ENCODE measurements around the gene ISCU.
"Not testable (repeated sequence)": the region's sequence is repeated elsewhere in the genome, so short reads cannot be mapped to it uniquely, and the experiment has no call there.

ISCU gene

DNA sequence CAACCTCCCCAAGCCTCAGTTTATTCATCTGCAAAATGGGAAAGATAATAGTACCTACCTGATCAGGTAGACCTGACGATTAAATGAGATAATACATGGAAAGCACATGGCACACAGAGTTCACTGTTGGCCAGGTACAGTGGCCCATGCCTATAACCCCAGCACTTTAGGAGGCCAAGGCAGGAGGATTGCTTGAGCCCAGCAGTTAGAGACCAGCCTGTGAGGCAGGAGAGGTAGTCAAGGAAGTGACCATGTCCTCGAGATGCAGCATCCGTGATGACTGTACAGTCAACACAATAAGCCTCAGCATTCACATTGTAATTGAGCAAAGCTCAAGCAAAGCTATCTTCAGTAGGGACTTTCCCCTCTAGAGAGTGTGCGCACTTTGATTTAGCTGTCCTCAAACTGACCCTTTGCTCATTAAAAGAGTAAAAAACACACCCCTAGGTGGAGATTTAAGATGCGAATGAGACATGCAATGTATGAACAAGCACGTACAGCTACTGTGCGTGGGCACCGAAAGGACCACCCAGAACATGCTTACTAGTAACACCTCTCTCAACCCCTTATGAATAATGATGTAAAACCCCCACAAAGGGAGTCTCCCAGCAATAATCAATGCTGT, 9.9 kb downstream of the ISCU start:
- DNase-seq: no peak

DNA sequence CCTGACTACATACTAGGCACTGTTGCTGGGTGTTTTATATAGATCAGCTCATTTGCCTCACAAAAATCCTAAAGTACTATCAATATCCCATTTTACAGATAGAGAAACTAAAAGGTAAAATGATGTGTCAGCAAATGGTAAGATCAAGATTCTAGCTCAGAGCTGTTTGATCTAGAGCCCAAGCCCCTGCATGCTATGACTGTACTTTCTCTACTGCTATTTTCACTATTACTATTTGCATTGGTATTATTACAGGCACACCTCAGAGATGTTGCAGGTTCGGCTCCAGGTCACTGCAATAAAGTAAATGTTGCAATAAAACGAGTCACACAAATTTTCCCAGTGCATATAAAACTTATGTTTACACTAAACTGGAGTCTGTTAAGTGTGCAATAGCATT, 10.9 kb downstream of the ISCU start:
- DNase-seq: no peak

DNA sequence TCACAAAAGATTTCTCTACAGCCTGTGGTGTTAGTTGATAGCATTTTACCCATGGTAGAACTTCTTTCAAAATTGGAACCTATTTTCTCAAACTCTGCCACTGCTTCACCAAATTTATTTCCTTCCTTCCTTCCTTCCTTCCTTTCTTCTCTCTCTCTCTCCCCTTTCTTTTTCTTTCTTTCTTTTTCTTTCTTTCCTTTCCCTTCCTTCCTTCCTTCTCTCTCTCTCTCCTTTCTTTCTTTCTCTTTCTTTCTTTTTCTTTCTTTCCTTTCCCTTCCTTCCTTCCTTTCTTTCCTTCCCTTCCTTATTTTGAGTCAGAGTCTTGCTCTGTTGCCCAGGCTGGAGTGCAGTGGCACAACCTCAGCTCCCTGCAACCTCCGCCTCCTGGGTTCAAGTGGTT, 11.9 kb downstream of the ISCU start:
- not testable (repeated sequence) for DNase-seq

DNA sequence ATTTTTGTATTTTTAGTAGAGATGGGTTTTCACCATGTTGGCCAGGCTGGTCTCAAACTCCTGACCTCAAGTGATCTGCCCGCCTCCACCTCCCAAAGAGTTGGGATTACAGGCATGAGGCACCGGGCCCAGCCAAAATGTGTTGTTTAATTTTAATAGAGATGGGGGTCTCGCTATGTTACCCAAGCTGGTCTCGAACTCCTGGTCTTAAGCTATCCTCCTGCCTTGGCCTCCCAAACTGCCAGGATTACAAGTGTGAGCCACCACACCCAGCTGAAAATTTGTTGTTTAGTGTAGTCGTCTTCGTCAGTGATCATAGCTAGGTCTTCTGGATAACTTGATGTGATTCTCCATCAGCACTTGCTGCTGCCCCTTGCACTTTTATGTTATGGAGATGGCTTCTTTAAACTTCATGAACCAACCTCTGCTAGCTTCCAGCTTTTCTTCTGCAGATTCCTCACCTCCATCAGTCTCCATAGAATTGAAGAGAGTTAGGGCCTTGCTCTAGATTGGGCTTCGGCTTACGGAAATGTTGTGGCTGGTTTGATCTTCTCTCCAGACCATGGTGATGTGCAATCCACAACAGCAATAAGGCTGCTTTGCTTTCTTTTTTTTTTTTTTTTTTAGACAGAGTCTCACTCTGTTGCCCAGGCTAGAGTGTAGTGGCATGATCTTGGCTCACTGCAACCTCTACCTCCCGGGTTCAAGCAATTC, 13.0 kb downstream of the ISCU start:
- no peak for DNase-seq

DNA sequence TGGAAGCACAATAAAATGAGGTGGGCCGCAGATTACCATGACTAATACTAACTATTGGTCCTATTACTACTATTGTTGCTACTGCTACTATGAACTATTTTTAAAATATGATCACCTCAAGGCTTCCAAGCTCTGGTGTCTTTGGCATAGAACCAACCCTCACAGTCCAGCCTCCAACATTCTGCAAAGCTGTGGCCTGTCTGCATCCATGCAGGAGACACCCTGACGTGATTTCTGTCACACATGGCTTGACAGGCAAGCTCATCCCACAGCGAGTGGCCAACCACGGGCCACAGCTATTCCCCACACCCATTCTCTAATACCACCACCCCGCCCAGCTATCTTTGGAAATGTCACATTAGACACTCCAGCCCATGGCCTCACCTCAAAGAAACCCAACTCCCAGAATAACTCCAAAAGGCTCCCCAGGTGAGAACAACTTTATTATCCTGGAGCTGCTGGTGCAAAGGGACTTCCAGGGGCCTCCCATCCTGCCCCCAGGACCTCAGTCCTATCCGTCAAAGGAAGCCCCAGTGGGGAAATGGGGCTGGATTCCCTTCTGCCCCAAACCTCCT, 14.4 kb downstream of the ISCU start:
- DNase-seq: no peak

DNA sequence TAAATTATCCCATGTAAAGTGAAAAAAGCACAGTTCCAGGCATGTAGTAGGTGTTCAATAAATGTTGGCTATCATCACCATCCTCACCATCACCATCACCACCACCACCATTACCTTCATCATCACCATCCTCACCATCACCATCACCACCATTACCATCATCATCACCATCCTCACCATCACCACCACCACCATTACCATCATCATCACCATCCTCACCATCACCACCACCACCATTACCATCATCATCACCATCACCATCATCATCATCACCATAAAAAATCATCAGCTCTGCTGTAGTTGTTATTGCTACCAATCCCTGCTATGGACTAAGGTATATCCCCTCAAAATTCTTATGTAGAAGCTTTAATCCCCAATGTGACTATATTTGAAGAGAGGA, 15.1 kb downstream of the ISCU start:
- no peak for DNase-seq

DNA sequence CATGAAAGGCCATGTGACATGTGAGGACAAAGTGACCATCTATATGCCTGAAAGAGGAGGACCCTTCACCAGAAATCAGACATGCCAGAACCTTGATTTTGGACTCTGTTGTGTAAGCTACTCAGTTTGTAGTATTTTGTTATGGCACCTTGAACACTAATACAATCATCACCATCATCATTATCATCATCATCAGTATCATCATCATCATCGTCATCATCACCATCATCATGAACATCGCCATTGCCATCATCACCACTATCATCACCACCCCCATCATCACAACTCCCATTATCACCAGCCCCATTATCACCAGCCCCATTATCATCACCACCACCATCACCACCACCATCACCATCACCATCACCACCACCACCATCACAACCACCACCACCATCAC, 15.9 kb downstream of the ISCU start:
- DNase-seq: no peak

DNA sequence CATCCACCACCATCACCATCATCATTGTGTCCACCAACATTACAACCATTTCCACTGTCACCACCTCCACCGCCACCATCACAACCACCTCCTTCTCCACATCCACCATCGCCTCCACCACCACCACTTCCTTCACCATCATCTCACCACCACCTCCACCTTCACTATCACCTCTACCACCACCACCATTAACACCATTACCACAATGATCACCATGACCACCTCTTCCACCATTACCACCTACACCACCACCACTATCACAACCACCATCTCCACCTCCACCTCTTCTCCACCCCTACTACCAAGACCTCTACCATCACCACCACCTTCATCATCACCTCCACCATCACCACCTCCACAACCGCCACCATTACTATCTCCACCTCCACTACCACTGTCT, 16.4 kb downstream of the ISCU start:
- no peak for DNase-seq

DNA sequence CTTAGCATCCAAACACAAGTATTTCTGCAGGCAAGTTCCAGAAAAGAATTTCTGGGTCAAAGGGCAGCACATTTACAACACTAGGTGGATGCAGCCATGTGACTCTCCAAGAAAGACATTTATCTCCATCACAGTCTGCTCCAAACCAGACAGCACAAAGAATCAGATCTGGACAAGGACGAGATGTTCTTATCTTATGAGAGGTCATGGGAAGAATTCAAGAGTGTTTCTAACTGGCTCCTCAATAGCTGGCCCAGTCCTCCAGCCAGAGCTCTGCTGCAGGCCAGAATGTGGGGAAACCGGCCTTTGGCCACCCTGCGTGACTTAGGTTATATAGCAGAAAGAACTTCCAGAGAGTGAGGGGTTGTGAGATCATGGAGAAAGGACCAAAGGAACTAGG, 18.1 kb downstream of the ISCU start:
- no peak for DNase-seq

DNA sequence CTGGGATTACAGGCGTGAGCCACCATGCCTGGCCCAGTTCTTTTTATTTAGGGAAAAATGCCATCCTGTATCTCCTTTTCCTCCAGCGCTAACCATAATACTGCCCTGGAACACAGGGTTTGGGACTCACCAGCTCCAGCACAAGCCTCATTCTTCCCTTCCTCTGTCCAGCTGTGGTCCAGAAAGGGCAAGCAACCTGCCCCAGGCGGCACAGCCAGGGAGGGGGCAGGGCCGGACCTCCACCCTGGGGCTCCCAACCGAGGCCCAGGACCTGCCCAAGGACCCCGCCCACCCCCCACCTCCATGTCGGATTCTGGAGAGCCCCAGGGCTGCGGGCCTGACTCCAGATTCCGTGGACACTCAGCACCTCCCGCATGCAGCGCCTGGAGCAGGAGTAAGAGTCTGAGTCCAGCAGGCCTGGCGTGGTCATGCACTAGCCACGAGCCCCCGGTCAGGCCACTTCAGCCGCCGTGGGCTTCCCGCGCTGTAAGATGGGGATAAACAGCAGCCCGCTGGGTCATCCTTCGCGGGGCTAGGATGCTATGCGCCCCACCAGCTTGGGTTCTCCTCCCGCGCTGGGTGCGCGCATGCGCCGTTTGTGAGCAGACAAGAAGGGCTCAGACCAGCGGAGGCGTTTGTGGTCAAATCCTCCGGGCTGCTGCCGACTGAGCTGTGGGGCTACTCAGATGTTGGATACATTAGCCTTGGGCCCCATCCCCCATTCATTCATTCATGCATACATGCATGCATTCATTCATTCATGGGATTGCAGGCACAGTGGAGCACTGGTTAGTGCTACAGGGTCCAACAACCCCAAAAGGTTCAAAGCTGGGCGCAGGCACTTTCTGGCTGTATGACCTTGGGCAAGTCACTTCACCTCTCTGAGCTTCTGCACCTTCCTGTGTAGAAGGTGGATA, 19.2 kb downstream of the ISCU start:
- DNase-seq: no peak

DNA sequence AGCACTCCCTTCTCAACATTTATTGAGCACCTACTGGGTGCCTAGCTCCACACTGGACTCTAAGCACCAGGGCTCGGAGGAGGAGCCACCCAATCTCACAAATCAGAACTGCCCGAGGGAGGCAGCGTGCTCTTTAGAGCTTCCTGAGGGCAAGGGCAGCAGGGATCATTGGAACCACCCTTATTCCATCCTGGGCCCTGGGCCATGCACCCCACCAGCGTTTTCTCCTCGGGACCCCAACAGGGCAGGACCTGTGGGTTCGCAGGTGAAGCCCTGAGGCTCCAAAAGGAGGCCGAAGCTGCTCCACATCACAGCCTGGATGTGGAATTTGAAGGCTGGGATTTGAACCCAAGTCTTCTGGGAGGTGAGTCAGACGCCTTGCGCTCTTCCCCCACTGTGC, 20.1 kb downstream of the ISCU start:
- no peak for DNase-seq

DNA sequence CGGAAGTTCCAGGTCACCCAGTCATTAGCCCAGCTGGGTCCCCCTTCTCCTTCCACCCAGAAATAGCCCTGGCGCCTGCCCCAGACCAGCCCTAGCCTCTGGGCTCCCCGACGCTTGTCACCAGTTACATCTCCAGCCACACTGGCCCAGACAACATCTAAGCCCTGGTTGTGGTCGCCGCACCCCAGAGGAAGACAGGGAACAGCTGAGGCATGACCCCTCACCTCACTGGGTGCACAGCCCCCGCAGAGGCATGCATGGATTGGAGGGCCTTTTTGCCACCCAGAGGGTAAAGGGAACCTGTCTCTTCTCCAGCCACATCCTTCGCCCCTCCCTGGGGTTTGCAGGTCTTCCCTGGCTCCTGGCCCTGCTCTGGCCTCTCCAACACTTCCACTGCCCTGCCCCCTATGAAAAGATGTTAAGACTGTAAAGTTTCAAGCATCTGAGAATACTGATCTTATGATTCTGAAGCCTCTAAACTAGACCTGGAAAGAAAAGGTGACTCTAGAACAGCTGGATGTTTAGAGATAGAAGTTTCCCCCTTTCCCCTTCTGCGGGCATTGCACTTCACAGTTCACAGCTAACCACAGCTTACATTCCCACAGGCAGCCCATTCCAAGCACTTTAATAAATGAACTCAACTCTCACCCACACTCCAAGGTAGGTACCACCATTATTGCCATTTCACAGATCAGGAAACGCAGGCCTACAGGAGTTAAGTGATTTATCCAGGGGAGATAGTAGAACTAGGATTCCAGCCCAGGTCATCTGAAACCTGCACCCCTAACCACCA, 20.8 kb downstream of the ISCU start:
- no peak for DNase-seq

DNA sequence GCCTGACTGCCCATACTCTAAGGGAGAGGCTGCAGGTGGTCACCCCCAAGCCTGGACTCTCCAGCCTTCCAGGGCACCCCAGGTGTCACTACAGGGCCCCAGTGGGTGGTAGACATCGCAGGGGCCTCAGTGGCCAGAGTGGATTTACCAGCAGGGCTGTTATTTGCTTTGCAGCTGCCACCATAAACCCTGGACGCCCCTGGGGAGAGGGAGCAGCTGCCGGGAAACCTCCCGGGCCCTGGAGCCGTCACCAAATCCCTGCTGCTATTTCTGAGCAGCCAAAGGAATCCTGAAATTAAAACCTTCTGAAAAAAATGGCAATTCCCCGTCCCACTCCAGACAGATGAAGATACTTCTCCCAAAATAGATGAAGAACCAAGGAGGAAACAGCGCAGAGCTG, 21.6 kb downstream of the ISCU start:
- no peak for DNase-seq

DNA sequence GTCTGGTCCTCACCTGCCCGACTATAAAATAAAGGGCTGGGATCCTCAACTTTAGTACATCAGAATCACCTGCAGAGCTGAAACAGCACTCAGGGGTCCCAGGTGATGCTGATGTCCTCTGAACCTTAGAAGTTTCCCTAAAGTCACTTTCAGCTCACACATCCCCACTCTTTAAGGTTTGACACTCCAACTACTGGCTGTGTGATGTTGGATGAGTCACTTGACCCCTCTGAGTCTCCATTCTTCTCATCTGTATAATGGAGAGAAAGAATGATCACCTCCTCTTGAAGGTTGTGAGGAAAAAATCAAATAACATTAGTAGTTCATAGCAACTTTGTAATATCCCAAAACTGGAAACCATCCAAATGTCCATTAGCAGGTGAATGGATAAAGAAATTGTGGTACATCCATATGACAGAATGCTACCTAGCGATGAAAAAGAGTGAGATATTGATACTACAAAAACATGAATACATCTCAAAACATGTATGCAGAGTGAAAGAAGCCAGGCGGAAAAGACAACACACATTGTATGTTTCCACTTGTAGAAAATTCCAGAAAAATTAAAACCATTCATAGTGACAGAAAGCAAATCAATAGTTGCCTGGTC, 22.2 kb downstream of the ISCU start:
- DNase-seq: no peak

DNA sequence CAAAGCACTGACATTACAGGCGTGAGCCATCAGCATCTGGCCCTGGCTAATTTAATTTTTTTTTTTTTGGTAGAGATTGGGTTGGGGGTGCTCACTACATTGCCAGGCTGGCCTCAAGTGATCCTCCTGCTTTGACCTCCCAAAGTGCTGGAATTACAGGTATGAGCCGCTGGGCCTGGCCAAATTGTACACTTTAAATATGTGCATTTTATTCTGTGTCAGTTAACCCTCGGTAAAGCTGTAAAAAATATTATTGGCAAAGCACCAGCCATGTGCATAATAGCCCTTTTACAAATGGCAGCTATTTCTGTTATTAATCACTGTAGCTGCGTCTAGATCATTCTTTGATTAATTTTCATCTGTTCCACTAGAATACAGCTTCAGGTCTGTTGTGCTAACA, 23.5 kb downstream of the ISCU start:
- DNase-seq: no peak

DNA sequence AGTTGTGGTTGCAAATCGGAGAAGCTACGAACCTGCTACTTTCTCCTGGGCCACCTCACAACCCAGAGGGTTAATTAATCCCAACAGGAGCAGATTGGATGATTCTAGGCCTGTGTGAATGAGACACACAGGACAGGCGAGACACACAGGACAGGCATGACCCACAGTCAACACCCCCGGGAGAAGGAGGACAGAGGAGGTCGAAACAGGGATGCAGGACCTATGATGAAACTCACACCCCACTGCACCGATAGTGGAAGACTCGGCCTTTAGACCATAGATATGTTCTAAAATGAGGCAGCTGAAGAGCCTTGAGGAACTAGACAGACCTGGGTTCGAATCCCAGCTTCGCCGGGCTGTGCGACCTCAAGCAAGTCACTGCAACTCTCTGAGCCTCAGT, 23.9 kb downstream of the ISCU start:
- no peak for DNase-seq

DNA sequence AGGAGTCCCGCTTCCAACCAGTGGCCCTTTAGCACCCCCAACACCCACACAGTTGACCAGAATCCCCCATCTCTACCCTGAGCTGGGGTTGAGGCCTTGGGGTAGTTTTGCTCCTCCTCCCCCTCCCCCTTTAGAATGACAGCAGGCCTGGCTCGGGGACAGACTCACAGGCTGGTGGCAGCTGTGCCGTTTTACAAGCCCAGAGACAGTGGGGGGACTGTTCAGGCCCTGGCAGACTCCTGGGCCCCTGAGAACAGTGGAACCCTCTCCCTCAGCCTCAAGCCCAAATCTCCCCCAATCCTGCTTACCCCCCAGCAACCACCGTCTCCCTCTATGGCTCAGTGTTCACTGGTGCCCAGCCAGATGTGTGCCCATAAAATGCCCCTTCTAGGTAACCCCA, 25.4 kb downstream of the ISCU start:
- no peak for DNase-seq

DNA sequence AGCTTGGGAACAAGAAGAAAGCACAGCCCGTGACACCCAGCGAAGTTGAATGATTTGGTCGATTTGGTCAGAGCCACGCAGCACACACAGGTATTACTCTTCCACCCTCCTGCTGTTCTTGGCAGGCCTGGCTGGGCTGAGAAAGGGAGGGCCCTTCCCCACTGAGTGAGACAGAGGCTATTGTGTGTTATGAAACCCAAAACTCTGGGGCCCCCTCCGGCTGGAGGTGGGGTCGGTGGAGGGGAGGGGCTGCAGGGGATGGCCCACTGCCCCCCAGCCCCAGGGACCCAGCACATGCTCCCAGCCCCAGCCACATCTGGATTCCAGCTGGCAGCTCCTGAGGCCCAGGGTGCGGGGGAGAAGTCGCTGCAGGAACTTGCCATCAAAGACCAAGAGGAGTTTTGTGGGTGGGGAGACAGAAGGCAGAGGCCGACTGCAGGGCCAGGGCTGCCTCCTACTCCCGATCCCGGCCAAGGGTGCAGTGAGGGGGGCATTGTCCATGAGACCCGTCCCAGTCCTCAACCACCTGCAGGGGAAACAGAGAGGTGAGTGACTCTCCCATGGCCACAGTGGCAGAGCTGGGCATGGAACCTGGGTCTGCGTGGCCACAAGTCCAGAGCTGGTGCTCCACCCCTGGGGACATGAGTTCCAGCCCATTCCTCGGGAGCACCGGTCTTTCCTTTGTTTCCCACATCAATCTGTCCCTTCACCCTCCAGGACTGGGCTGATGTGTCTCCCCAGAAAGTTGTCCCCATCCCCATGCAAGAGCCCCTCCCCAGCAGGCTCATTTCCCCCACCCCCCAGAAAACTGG, 26.8 kb downstream of the ISCU start:
- no peak for DNase-seq

DNA sequence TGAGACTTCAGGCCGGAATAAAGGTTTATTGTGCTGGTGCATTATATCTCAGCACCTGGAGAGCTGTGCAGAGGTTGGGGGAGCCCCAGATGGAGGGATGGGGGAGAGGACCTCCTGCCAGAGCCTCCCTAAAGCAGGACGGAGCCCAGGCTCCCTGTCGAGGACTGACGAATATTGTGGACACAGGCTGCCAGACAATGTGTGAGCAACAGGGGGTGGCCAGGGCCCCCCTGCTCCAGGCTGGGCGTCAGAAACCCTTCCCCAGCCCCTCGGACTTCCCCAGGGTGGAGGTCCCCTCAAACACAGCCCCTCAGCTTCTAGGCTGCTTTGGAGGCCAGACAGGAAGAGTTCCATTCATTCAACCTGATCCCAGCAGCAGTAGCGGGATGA, 27.4 kb downstream of the ISCU start:
- DNase-seq: no peak

DNA sequence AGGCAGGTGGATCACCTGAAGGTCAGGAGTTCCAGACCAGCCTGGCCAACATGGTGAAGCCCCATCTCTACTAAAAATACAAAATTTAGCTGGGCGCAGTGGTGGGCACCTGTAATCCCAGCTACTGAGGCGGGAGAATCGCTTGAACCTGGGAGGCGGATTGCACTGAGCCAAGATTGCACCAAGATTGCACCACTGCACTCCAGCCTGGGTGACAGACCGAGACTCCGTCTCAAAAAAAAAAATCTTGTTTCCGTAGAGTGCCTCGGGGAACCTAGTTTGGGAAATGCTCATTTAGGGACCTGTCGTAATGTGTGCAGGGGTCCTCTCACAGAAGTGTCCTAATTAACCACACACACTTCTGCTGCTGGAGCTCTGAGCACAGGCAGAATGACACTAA, 28.1 kb downstream of the ISCU start:
- DNase-seq: not testable (repeated sequence)

DNA sequence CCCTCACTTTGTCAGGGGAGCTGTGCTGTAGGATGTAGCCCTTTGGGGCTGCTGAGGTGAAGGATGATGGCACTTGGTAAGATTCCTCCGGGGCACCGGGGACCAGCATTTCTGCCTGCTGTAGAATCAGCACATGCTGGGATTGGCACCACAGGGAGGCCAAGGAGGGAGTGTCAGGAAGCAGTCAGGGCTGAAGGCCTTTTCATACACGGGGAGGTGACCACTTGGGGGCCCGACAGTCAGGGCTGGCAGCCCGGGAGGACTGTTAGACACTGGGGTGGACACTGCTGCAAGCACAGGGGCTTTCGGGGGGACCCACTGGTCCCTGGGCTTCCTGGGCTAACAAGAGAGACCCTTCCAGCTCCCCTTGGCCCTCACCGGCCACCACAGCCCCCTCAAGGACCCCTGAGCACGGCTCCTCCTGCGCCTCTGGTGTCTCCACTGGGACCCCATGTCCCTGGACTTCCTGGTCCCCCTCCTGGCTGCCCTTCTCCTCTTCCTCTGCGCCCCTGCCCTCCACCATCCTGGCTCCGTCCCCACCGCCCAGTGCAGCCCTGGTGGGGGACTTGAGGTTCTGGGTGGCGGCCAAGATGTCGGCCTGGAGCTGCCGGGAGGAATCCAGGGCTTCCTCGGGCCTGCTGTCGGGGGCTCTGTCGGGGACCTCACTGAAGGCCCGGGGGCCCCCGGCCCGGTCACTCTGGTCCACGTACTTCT, 29.0 kb downstream of the ISCU start:
- DNase-seq: no peak

Data from NCI-H524 treated with DMSO at 0.1 percent for 48 hours (cell line).